Esophagus (tissue), 2 donors: ENCODE data around the gene TPRX2. TPM values are rescaled to one million over a fixed set of nuclear protein-coding genes. Genes with fewer than 3 reads are reported as not detected.
"Not testable (repeated sequence)": the region's sequence is repeated elsewhere in the genome, so short reads cannot be mapped to it uniquely, and the experiment has no call there.

Experiments used
- H3K27ac ChIP-seq, 2 donors: one replicate each; pipeline ENCODE4 v1.5.1; 2013; ENCODE audit warnings: low read depth in 2 of 2, mild to moderate bottlenecking in 2 of 2, inconsistent platforms in 1 of 2, low read length in 1 of 2, moderate library complexity in 1 of 2
- H3K27me3 ChIP-seq, 2 donors: one replicate each; pipeline ENCODE4 v1.6.1; 2013; ENCODE audit warnings: low read length in 2 of 2, control low read depth in 1 of 2, mild to moderate bottlenecking in 1 of 2; ENCODE audit not compliant: insufficient read depth in 2 of 2, control insufficient read depth in 1 of 2
- H3K36me3 ChIP-seq, 2 donors: one replicate each; pipeline ENCODE4 v1.6.1; 2013; ENCODE audit warnings: low read length in 1 of 2; ENCODE audit not compliant: control insufficient read depth in 2 of 2, insufficient read depth in 2 of 2
- H3K4me1 ChIP-seq, 2 donors: one replicate each; pipeline ENCODE4 v1.6.1; 2013; ENCODE audit warnings: low read length in 1 of 2; ENCODE audit not compliant: control insufficient read depth in 2 of 2, insufficient read depth in 2 of 2
- H3K4me3 ChIP-seq, 2 donors: one replicate each; pipeline ENCODE4 v1.5.1; 2013; ENCODE audit warnings: low read length in 2 of 2, mild to moderate bottlenecking in 2 of 2, low read depth in 1 of 2, moderate library complexity in 1 of 2
- H3K9me3 ChIP-seq, 2 donors: one replicate each; pipeline ENCODE4 v1.6.1; 2013; ENCODE audit warnings: mild to moderate bottlenecking in 2 of 2, low read depth in 1 of 2, low read length in 1 of 2, moderate library complexity in 1 of 2; ENCODE audit not compliant: control insufficient read depth in 2 of 2, insufficient read depth in 1 of 2
- WGBS, 2 donors: extraction: QIAGEN DNeasy Blood & Tissue Kit; methylation state at CpG; one replicate each; pipeline ENCODE4 v1.1.7; 2013; 5-methylcytosine and 5-hydroxymethylcytosine counted together
- polyA plus RNA-seq, 2 donors: library from polyadenylated mRNA; stranded (reverse); fragments of 200-250 nt; gene quantifications; one replicate each; pipeline ENCODE4 v1.2.3, GENCODE V29; 2013
- donor health status: healthy with polysubstance abuse.
- donor health status: Bipolar disorder and iron deficiency.

Gene TPRX2
- polyA plus RNA-seq, 2 donors = not detected

DNA sequence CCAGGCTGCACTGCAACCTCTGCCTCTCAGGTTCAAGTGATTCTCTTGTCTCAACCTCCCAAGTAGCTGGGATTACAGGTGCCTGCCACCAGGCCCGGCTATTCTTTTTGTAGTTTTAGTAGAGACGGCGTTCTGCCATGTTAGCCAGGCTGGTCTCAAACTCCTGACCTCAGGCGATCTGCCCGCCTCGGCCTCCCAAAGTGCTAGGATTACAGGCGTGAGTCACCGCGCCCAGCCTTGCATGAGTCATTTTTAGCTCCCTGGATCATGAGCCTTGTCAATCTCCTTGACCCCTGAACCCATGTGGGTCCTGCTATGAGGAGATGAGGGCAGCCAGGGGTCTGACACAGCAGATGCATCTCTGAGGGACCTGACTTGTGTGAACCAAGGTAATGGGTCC lies 804 bp upstream of the TPRX2 start:
- H3K36me3 ChIP-seq, H3K4me1 ChIP-seq, H3K27ac ChIP-seq, H3K9me3 ChIP-seq, H3K27me3 ChIP-seq, H3K4me3 ChIP-seq: not testable (repeated sequence)
- 54 to 71% methylated on average over 9 of the region's 9 CpGs for WGBS, 2 donors

DNA sequence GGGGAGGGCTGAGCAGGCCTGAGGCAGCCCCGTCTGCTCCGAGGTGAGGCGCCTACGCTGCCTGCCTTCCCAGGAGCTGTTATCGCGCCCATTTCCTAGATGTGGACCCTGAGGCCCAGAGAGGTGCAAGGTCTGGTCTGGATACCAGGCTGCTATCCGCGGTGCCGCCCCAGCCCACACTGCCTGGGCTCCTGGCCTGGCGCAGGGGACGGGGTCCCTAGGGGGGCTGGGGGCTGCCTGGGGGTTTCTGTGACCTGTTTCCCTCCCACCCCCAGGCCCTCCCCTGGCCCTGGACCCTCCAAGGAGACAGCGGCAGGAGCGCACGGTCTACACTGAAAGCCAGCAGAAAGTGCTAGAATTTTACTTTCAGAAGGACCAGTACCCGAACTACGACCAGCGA lies 803 bp downstream of the TPRX2 start:
- H3K27me3 ChIP-seq, H3K4me3 ChIP-seq, H3K27ac ChIP-seq, H3K36me3 ChIP-seq, H3K4me1 ChIP-seq, H3K9me3 ChIP-seq: not testable (repeated sequence)
- 76 to 93% methylated on average over 3 to 13 of the region's 17 CpGs for WGBS, 2 donors

DNA sequence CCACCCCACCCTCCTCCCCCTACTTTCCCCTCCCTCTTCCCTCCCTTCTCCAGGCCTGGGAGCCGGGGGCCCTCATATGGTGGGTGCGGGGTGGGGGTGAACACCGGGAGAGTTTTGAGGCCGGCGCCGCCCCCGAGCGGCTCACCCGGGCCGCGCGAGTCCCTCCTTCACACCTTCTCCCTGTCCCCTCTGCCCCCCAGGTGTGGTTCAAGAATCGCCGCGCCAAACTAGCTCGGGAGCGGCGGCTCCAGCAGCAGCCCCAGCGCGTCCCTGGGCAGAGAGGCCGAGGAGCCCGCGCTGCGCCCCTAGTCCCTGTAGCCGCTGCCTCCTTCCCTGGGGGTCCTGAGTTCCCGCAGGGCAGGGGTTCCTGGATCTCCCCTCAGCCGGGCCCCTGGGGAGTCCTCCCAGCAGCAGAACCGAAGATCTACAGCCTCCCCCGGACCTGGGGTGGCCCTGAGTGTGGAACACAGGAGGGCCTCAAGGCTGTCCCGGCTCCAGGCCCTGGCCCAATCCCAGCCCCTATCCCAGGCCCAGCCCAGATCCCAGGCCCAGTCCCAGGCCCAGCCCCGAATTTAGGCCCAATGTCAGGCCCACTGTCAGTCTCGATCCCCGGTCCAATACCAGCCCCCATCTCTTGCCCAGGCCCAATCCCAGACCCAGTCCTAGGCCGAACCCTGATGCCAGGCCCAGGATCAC lies 1.7 kb downstream of the TPRX2 start:
- H3K36me3 ChIP-seq = no peaks in the 10 kb centered on the region
- H3K27ac ChIP-seq = no peak overlapping the region
- WGBS, 2 donors = 56 to 71% methylated on average over 17 to 33 of the region's 34 CpGs
- no peaks in the 10 kb centered on the region for H3K27me3 ChIP-seq
- H3K4me3 ChIP-seq = no peak overlapping the region
- peaks cover 0 to 4% of the 10 kb centered on the region in 2 donors for H3K9me3 ChIP-seq
- no peaks in the 10 kb centered on the region for H3K4me1 ChIP-seq

DNA sequence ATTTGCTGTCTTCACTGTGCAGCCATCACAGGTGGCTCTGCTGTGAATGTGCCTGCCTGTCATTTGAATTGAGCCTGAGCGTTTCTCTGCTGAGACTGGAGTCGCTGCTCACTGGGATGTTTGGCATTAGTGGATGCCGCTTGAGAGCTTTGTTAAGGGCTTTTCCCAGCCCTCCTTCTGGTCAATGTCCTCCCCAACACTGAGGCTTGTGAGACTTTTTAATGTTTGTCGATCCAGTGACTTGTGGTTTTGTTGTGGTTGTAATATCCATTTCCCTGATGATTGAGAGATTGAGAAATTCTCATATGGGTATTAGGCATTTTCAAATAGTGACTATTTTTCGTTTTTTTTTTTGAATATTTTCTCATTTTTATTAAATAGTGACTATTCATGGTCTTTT lies 2.6 kb downstream of the TPRX2 start:
- H3K9me3 ChIP-seq = peaks cover 0 to 4% of the 10 kb centered on the region in 2 donors
- H3K4me1 ChIP-seq = no peaks in the 10 kb centered on the region
- no peaks in the 10 kb centered on the region for H3K27me3 ChIP-seq
- H3K4me3 ChIP-seq = no peak overlapping the region
- H3K36me3 ChIP-seq = no peaks in the 10 kb centered on the region
- H3K27ac ChIP-seq = no peak overlapping the region
- 91 to 92% methylated on average over 5 of the region's 5 CpGs for WGBS, 2 donors

DNA sequence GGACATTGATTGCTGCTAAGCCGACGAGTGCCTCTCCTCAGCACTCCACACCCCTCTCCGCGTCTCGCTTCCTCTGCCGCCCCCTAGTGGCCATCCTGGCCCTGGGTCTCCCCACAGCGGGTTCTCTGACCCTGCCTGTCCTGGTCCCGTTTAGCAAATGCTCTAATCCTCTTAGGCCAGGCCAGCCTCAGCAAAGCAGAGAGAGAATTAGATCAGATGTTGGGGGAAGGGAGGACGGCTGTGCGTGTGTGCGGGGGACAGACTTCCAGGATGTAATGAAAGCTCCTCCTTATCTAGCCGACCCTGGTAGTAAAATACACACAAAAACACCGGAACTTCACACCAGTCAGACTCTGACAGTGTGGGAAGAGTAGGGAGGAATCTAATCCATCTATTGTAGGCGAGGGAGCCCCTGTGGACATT lies 4.5 kb downstream of the TPRX2 start:
- H3K36me3 ChIP-seq = no peaks in the 10 kb centered on the region
- 16 to 18% methylated on average over 14 of the region's 14 CpGs for WGBS, 2 donors
- H3K27ac ChIP-seq = no peak overlapping the region
- no peak overlapping the region for H3K4me3 ChIP-seq
- H3K4me1 ChIP-seq = no peaks in the 10 kb centered on the region
- H3K9me3 ChIP-seq = peaks cover 0 to 4% of the 10 kb centered on the region in 2 donors
- H3K27me3 ChIP-seq = no peaks in the 10 kb centered on the region

DNA sequence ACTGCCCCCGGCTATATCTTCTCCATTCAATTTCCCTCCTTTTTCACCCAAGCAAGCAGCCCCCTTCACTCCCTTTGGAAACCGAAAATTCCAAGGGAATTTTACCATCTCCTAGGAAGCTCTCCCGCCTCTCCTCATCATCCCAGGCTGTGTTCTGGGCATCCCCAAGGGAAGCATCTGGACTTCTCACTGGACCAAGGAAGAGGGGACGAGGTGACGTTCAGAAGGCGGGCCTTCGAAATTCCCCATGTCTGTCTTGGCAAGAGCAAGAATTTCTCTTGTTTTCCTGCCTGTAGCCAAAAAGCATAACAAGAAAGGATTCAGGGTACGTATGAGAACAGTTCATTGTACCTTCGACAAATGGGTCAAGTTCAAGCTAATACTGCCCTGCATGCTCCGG lies 6.1 kb downstream of the TPRX2 start:
- Histone ChIP-seq H3K27ac (no peak overlapping the region), H3K9me3 (peaks cover 0 to 4% of the 10 kb centered on the region in 2 donors), H3K4me1 (no peaks in the 10 kb centered on the region), H3K4me3 (no peak overlapping the region), H3K36me3 (no peaks in the 10 kb centered on the region), H3K27me3 (no peaks in the 10 kb centered on the region)
- 50 to 59% methylated on average over 10 of the region's 10 CpGs for WGBS, 2 donors

DNA sequence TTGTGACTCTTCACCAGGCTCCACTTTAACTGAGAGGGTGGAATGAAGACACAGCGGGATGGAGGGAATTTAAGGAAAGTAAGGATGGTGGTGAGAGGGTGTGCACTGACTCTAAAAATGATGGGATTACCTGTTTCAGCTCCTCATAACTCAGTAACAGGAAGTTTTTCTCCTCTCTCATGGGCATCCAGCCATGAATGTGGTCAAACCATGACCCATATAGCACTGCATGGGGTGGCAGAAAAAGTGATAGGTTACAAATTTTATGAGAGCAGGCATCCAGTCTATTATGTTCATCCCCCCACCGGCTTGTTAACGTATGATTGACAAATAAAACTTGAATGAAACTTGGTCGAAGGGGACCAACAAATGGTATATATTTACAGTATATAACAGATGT lies 19.9 kb downstream of the TPRX2 start:
- WGBS, 2 donors = 68 to 92% methylated on average over 4 of the region's 4 CpGs
- Histone ChIP-seq H3K4me3 (no peak overlapping the region), H3K4me1 (no peaks in the 10 kb centered on the region), H3K27ac (no peak overlapping the region), H3K36me3 (no peaks in the 10 kb centered on the region), H3K9me3 (no peaks in the 10 kb centered on the region), H3K27me3 (no peaks in the 10 kb centered on the region)

DNA sequence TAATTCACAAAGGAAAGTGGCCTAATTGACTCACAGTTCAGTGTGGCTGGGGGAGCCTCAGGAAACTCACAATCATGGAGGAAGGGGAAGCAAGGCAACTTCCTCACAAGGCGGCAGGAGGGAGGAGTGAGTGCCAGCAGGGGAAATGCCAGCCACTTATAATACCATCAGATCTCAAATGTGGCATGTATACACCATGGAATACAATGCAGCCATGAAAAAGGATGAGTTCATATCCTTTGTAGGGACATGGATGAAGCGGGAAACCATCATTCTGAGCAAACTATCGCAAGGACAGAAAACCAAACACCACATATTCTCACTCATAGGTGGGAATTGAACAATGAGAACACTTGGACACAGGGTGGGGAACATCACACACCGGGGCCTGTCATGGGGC lies 20.4 kb downstream of the TPRX2 start:
- not testable (repeated sequence) for H3K4me1 ChIP-seq, H3K4me3 ChIP-seq, H3K27me3 ChIP-seq, H3K27ac ChIP-seq, H3K9me3 ChIP-seq, H3K36me3 ChIP-seq
- 63 to 76% methylated on average over 3 to 4 of the region's 4 CpGs for WGBS, 2 donors

DNA sequence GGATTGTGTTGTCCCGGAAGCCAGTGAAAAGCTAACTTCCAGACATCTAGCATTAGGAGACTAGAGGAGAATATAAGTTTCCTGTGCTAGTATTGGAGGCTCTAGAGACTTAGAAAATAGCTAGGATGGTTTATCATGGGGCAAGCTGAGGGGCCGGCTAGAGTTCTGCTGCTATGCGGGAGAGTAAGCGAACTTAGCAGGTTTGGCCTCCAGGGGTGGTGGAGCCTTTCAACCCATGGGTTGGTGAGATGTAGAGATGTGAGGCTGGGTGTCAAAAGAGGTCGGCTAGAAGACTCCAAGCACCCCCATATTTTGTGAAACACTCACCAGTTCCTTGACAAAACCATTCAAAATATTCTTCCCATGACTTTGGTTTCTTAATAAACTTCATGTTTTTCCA lies 22.7 kb downstream of the TPRX2 start:
- no peak overlapping the region for H3K27ac ChIP-seq
- peaks cover 0 to 2% of the 10 kb centered on the region in 2 donors for H3K27me3 ChIP-seq
- no peaks in the 10 kb centered on the region for H3K4me1 ChIP-seq
- no peaks in the 10 kb centered on the region for H3K36me3 ChIP-seq
- 66 to 74% methylated on average over 5 of the region's 5 CpGs for WGBS, 2 donors
- no peak overlapping the region for H3K4me3 ChIP-seq
- H3K9me3 ChIP-seq = no peaks in the 10 kb centered on the region

DNA sequence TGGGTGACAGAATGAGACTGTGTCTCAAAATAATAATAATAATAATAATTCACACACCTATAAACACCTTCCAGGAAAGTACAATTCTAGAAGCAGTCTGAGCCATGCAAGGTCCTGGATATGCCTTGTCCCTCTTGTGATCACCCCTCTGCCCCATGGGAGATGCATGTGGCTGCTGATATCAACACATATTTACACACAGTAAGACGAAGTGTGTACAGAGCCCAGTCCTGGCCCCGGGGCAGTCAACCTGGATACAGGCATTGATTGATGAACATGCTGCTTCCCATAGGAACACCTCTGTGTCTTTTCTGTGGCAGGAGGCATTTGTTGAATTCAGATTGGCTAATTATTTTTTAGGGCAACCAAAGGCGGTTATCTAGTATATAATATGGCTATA lies 23.9 kb downstream of the TPRX2 start:
- H3K36me3 ChIP-seq = no peaks in the 10 kb centered on the region
- no peak overlapping the region for H3K4me3 ChIP-seq
- no peaks in the 10 kb centered on the region for H3K4me1 ChIP-seq
- 47 to 56% methylated on average over 3 of the region's 3 CpGs for WGBS, 2 donors
- H3K27ac ChIP-seq = no peak overlapping the region
- H3K9me3 ChIP-seq = no peaks in the 10 kb centered on the region
- peaks cover 0 to 2% of the 10 kb centered on the region in 2 donors for H3K27me3 ChIP-seq
